Left lung (tissue), 10 donors: ENCODE results near the gene ASTN1. TPM values are rescaled to one million over a fixed set of nuclear protein-coding genes. Genes with fewer than 3 reads are reported as not detected.

Experiments
- ATAC-seq: fragments of 200-7000 bp; cut with Tn5 transposase; one replicate; pipeline ENCODE4 v1.9.1; 2020; ENCODE audit warnings: moderate library complexity
- DNase-seq, 4 donors: peaks; one replicate each; pipeline ENCODE4 v3.0.0-alpha.2; 2013 to 2020
- H3K27ac ChIP-seq, 2 donors: fragments of 200-600 bp; sonication (generic) in 1 of 2; one replicate each; pipeline versions ENCODE4 v1.5.0 to v1.8.0; 2020 to 2021
- H3K27me3 ChIP-seq, 2 donors: fragments of 200-600 bp; sonication (generic) in 1 of 2; one replicate each; pipeline versions ENCODE4 v1.5.0 to v1.8.0; 2020 to 2021
- H3K36me3 ChIP-seq, 2 donors: fragments of 200-600 bp; sonication (generic) in 1 of 2; one replicate each; pipeline versions ENCODE4 v1.5.0 to v1.8.0; 2020 to 2021
- H3K4me1 ChIP-seq, 2 donors: fragments of 200-600 bp; one replicate each; pipeline ENCODE4 v1.8.0; 2021
- H3K4me3 ChIP-seq, 2 donors: fragments of 200-600 bp; sonication (generic) in 1 of 2; one replicate each; pipeline versions ENCODE4 v1.5.0 to v1.8.0; 2020 to 2021; ENCODE audit warnings: mild to moderate bottlenecking in 1 of 2
- H3K9me3 ChIP-seq, 2 donors: fragments of 200-600 bp; sonication (generic) in 1 of 2; one replicate each; pipeline versions ENCODE4 v1.5.0 to v1.8.0; 2020 to 2021
- CTCF ChIP-seq, 2 donors: fragments of 200-600 bp; sonication (generic) in 1 of 2; IDR thresholded peaks; one replicate each; pipeline versions ENCODE4 v1.5.0 to v1.8.0; 2021; ENCODE audit warnings: antibody characterized with exemption in 2 of 2
- intact Hi-C, 2 donors: fragments of 100-400 bp; cut with DNase I; formaldehyde crosslinking; loops; one replicate each; pipeline versions ENCODE4 v1.11.2 to v1.14.2; 2022
- polyA plus RNA-seq, 6 donors: library from polyadenylated mRNA; unstranded; fragments of 120-200 nt; gene quantifications; one replicate each; pipeline ENCODE4 v1.2.1, GENCODE V29; 2013; ENCODE audit not compliant: insufficient read length in 6 of 6
- total RNA-seq, 2 donors: library from RNA; stranded (reverse); fragmentation: NEBNext Ultra II Directional; extraction: Animal tissue kit (Norgen Biotek cat#: 25700); gene quantifications; one replicate each; pipeline ENCODE4 v1.2.1, GENCODE V29; 2021
- donor health status: DM: no; HTN: yes; CAD: no.
- donor health status: DM: no; HTN: no; CAD: no.

ASTN1 gene
- total and polyA plus RNA-seq, 8 donors, result 0.10 to 3.1 (median 2.2) TPM

GRCh38 chr1:177020851-177021589 lies 143.5 kb downstream of the ASTN1 start:
- intact Hi-C loops, result no loop called here
- no peak for ATAC-seq
- no peak overlapping the region for H3K27ac ChIP-seq
- no peaks in the 10 kb centered on the region for H3K27me3 ChIP-seq
- H3K4me3 ChIP-seq, result no peak overlapping the region
- peak in 2 of 4 donors; percentile 34 to 40 for DNase-seq
- H3K9me3 ChIP-seq, result no peaks in the 10 kb centered on the region
- H3K4me1 ChIP-seq, result no peaks in the 10 kb centered on the region
- no peaks in the 10 kb centered on the region for H3K36me3 ChIP-seq
- TF ChIP-seq CTCF (IDR thresholded peaks at IDR 0.05), result no peak

- no peak for DNase-seq
- H3K36me3 ChIP-seq, result no peaks in the 10 kb centered on the region
- TF ChIP-seq CTCF (IDR thresholded peaks at IDR 0.05), result no peak
- no peaks in the 10 kb centered on the region for H3K27me3 ChIP-seq
- no peak for ATAC-seq
- intact Hi-C loops, result no loop called here
- no peaks in the 10 kb centered on the region for H3K4me1 ChIP-seq
- no peak overlapping the region for H3K27ac ChIP-seq
- H3K9me3 ChIP-seq, result no peaks in the 10 kb centered on the region
- no peak overlapping the region for H3K4me3 ChIP-seq
These were observed 147.1 kb downstream of the ASTN1 start for GRCh38 chr1:177017287-177017852.

GRCh38 chr1:177014325-177014724 lies 150.2 kb downstream of the ASTN1 start:
- H3K27me3 ChIP-seq, result no peaks in the 10 kb centered on the region
- ATAC-seq, result no peak
- H3K27ac ChIP-seq, result no peak overlapping the region
- DNase-seq, result no peak
- intact Hi-C loops, result no loop called here
- no peak for TF ChIP-seq CTCF (IDR thresholded peaks at IDR 0.05)
- H3K36me3 ChIP-seq, result no peaks in the 10 kb centered on the region
- no peak overlapping the region for H3K4me3 ChIP-seq
- no peaks in the 10 kb centered on the region for H3K4me1 ChIP-seq
- H3K9me3 ChIP-seq, result no peaks in the 10 kb centered on the region

- Histone ChIP-seq H3K27ac (no peak overlapping the region), H3K27me3 (no peaks in the 10 kb centered on the region), H3K36me3 (no peaks in the 10 kb centered on the region), H3K4me3 (no peak overlapping the region), H3K9me3 (no peaks in the 10 kb centered on the region), H3K4me1 (no peaks in the 10 kb centered on the region)
- no peak for DNase-seq
- intact Hi-C loops, result no loop called here
- no peak for ATAC-seq
- no peak for TF ChIP-seq CTCF (IDR thresholded peaks at IDR 0.05)
These were observed 152.1 kb downstream of the ASTN1 start for GRCh38 chr1:177012342-177012925.

- no peak overlapping the region for H3K4me3 ChIP-seq
- no peak for DNase-seq
- H3K9me3 ChIP-seq, result no peaks in the 10 kb centered on the region
- no peak overlapping the region for H3K27ac ChIP-seq
- intact Hi-C loops, result no loop called here
- no peak for TF ChIP-seq CTCF (IDR thresholded peaks at IDR 0.05)
- no peaks in the 10 kb centered on the region for H3K4me1 ChIP-seq
- no peak for ATAC-seq
- no peaks in the 10 kb centered on the region for H3K27me3 ChIP-seq
- no peaks in the 10 kb centered on the region for H3K36me3 ChIP-seq
These were observed 153.0 kb downstream of the ASTN1 start for GRCh38 chr1:177011508-177011907.
